ENCODE measurements around the gene CEP68. TPM values are rescaled to one million over a fixed set of nuclear protein-coding genes. Genes with fewer than 3 reads are reported as not detected.

The CEP68 gene
- total RNA-seq, 4 donors from 2014 or later, result 19.8 to 34.1 (median 27.5) TPM

DNA sequence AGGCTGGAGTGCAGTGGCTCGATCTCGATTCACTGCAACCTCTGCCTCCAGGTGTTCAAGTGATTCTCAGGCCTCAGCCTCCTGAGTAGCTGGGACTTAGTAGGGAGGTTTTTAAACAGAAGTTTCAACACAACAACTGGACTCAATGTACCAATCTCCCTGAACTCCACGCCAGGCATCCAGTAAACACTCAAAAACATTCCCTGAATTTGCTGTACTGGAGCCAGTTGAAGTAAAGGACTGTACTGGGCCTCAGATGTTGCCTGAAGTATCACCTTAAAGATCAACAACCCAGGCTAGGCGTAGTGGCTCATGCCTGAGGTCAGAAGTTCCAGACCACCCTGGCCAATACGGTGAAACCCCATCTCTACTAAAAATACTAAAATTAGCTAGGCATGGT, 51.3 kb downstream of the CEP68 start:
- 86 to 97% methylated on average over 5 of the region's 5 CpGs for WGBS, 2 donors
- H3K4me1 ChIP-seq, result peaks cover 33 to 42% of the 10 kb centered on the region in 2 donors
- no peaks in the 10 kb centered on the region for H3K9me3 ChIP-seq
- no peaks in the 10 kb centered on the region for H3K27me3 ChIP-seq
- no peak for TF ChIP-seq POLR2A (IDR thresholded peaks at IDR 0.05)
- intact Hi-C loops (cut with DNase I), result no loop called here
- peak overlapping the region in 2 of 3 donors; percentile 1 to 5 for H3K27ac ChIP-seq
- no peak for DNase-seq
- no peak overlapping the region for H3K4me3 ChIP-seq (replicated peaks in 1 of 3)
- no peaks in the 10 kb centered on the region for H3K36me3 ChIP-seq

- no peaks in the 10 kb centered on the region for H3K9me3 ChIP-seq
- intact Hi-C loops (cut with DNase I), result no loop called here
- no peak for DNase-seq
These were observed 52.6 kb downstream of the CEP68 start for GRCh38 chr2:65108780-65109179.

GRCh38 chr2:65112633-65113032, 56.4 kb downstream of the CEP68 start:
- WGBS, 2 donors, result 59 to 62% methylated on average over 3 of the region's 3 CpGs
- H3K27me3 ChIP-seq, result no peaks in the 10 kb centered on the region
- peaks cover 23 to 40% of the 10 kb centered on the region in 2 donors for H3K4me1 ChIP-seq
- no peaks in the 10 kb centered on the region for H3K36me3 ChIP-seq
- TF ChIP-seq CTCF (IDR thresholded peaks at IDR 0.05) (no peak), POLR2A (IDR thresholded peaks at IDR 0.05) (no peak)
- intact Hi-C loops (cut with DNase I), result no loop called here
- DNase-seq, result no peak
- no peaks in the 10 kb centered on the region for H3K9me3 ChIP-seq
- H3K27ac ChIP-seq, result no peak overlapping the region
- no peak overlapping the region for H3K4me3 ChIP-seq (replicated peaks in 1 of 3)

More at GRCh38 chr2:65108780-65109179, 52.6 kb downstream of the CEP68 start:
- Histone ChIP-seq H3K4me1 (peaks cover 33 to 43% of the 10 kb centered on the region in 2 donors), H3K4me3 (replicated peaks in 1 of 3) (no peak overlapping the region), H3K36me3 (no peaks in the 10 kb centered on the region), H3K27ac (no peak overlapping the region), H3K27me3 (no peaks in the 10 kb centered on the region)
- TF ChIP-seq POLR2A (IDR thresholded peaks at IDR 0.05), result no peak
- no peak for TF ChIP-seq CTCF (IDR thresholded peaks at IDR 0.05)
- 88 to 91% methylated on average over 6 of the region's 6 CpGs for WGBS, 2 donors

- intact Hi-C loops (cut with DNase I), result no loop called here
- DNase-seq, result no peak
- Histone ChIP-seq H3K36me3 (no peaks in the 10 kb centered on the region), H3K4me3 (replicated peaks in 1 of 3) (no peak overlapping the region), H3K9me3 (no peaks in the 10 kb centered on the region), H3K27ac (peak overlapping the region in 1 of 3 donors; percentile 18), H3K4me1 (peaks cover 28 to 41% of the 10 kb centered on the region in 2 donors), H3K27me3 (no peaks in the 10 kb centered on the region)
- TF ChIP-seq CTCF (IDR thresholded peaks at IDR 0.05), result no peak
- no peak for TF ChIP-seq POLR2A (IDR thresholded peaks at IDR 0.05)
- WGBS, 2 donors, result 94 to 96% methylated on average over 4 of the region's 4 CpGs
These were observed 57.0 kb downstream of the CEP68 start for GRCh38 chr2:65113229-65113628.

- 70 to 74% methylated on average over 2 of the region's 2 CpGs for WGBS, 2 donors
- H3K4me1 ChIP-seq, result peaks cover 34 to 47% of the 10 kb centered on the region in 2 donors
- no peaks in the 10 kb centered on the region for H3K36me3 ChIP-seq
- H3K27me3 ChIP-seq, result no peaks in the 10 kb centered on the region
- peak overlapping the region in 1 of 3 donors; percentile 18 for H3K27ac ChIP-seq
- H3K9me3 ChIP-seq, result no peaks in the 10 kb centered on the region
- TF ChIP-seq CTCF (IDR thresholded peaks at IDR 0.05) (no peak), POLR2A (IDR thresholded peaks at IDR 0.05) (no peak)
- no peak for DNase-seq
- intact Hi-C loops (cut with DNase I), result no loop called here
- H3K4me3 ChIP-seq (replicated peaks in 1 of 3), result no peak overlapping the region
These were observed 57.6 kb downstream of the CEP68 start for GRCh38 chr2:65113816-65114215.

GRCh38 chr2:65114921-65115320, 58.7 kb downstream of the CEP68 start:
- peaks cover 39 to 53% of the 10 kb centered on the region in 2 donors for H3K4me1 ChIP-seq
- TF ChIP-seq POLR2A (IDR thresholded peaks at IDR 0.05) (no peak), CTCF (IDR thresholded peaks at IDR 0.05) (no peak)
- H3K36me3 ChIP-seq, result no peaks in the 10 kb centered on the region
- H3K9me3 ChIP-seq, result no peaks in the 10 kb centered on the region
- intact Hi-C loops (cut with DNase I), result no loop called here
- H3K27me3 ChIP-seq, result no peaks in the 10 kb centered on the region
- H3K4me3 ChIP-seq (replicated peaks in 1 of 3), result no peak overlapping the region
- no peak overlapping the region for H3K27ac ChIP-seq
- DNase-seq, result no peak
